GDM1 (cell line): ENCODE measurements around the gene TRPM4.
"Not testable (repeated sequence)": the region's sequence is repeated elsewhere in the genome, so short reads cannot be mapped to it uniquely, and the experiment has no call there.

ENCODE experiments used
- DNase-seq: peaks from one replicate; lab custom pipeline; 2025; lab: John Stamatoyannopoulos, UW

TRPM4 gene

DNA sequence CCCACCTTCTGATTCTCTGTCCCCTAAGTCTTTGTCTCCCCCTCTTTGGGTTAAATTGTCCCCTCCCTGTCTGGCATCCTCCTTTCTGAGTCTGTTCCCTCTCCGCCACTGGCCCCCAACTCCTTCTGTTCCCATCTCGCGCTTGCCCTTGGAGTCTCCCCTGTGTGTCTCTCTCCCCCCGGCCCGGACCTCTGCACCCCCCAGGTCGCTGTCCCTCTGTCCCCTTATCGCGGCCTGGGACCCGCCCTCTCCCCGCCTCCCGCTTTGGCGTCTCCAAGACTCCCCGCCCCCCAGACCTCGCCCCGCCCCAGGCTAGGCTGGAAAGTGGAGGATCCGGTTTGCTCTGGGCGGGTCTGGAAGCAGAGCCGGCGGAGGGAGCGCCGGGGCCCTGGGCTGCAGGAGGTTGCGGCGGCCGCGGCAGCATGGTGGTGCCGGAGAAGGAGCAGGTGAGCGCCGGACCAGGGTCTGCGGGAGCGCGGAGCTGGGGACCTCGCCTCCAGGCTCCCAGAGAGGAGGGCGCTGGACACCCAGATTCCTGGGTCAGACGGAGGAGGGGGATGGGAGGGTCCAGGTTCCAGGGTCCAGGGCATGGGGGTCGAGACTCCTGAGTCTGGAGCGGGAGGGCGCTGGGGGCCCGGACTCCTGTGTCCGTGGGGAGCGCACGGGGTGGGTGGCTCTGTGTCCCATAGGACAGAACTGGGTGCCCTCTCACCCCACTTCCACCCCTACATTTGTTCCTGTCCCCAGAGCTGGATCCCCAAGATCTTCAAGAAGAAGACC, at the start of gene TRPM4:
Gene TRPM4 (plus strand): TSS at position 348 of the 780 bp plus-strand sequence. CDS start 75 bp downstream, at position 423.
- peak; percentile 66 for DNase-seq

- no peak for DNase-seq
Measured at GRCh38 chr19:49109051-49109450, 48.5 kb upstream of the TRPM4 start.

DNA sequence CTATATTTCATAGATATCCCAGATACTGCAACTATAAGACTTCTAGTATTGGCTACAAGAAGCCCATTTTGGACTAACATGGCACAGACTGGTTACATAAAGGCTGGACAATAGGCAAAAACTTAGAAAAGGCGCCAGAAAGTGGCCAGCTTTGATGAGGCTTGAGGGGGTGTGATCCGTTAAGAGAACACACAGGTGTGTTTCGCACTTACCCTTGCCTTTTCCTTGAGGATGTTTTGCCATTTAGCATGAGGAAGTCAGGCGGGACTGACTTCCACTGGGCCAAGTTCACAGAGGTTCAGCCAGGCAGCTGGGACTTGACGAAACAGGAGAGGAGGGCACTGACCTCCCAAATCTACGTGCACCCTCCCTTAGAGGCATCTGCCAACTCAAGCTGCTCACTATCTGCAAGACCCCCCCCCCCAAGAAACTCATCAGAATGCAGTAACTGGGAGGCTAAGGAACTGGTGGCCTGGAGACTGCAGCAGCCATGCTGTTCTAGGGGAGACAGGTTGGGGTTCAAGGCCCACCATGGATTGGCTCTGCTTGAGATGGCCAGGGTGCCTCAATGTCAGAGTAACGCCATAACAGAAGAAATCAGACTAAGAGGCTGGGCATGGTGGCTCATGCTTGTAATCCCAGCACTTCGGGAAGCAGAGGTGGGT, 47.9 kb upstream of the TRPM4 start:
- DNase-seq = no peak

GRCh38 chr19:49110567-49110966, 47.0 kb upstream of the TRPM4 start:
- DNase-seq = no peak

DNA sequence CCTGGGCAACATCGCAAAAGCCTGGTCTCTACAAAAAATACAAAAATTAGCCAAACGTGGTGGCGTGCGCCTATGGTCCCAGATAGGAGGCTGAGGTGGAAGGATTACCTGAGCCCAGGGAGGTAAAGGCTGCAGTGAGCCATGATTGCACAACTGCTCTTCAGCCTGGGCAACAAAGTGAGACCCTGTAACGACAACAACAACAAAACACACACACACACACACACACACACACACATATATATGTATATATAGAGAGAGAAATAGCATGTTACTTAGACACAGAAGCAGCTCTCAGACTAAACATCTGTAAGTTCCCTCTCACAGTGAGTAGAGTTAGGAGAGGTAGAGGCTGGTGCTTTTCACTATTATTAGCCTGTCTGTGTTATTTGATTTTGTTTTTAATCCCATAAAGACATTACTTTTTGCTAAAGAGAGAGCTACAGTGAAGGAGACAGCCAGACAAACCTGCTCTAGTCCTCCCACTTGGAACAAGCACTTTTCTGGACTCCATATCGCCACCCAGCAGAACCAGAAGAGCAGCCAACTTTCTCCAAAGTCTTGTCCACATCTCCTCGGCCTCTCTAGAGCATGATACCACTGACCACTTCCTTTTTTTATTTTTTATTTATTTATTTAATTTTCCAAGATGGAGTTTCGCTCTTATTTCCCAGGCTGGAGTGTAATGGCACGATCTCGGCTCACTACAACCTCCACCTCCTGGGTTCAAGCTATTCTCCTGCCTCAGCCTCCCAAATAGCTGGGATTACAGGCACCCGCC, 46.2 kb upstream of the TRPM4 start:
- DNase-seq = no peak

- peak; percentile 72 for DNase-seq
Measured at GRCh38 chr19:49113762-49114629, 43.6 kb upstream of the TRPM4 start, which contains the start of gene LIN7B. Gene LIN7B (plus strand): TSS chr19:49114370. CDS start chr19:49114405, 35 bp downstream.

DNA sequence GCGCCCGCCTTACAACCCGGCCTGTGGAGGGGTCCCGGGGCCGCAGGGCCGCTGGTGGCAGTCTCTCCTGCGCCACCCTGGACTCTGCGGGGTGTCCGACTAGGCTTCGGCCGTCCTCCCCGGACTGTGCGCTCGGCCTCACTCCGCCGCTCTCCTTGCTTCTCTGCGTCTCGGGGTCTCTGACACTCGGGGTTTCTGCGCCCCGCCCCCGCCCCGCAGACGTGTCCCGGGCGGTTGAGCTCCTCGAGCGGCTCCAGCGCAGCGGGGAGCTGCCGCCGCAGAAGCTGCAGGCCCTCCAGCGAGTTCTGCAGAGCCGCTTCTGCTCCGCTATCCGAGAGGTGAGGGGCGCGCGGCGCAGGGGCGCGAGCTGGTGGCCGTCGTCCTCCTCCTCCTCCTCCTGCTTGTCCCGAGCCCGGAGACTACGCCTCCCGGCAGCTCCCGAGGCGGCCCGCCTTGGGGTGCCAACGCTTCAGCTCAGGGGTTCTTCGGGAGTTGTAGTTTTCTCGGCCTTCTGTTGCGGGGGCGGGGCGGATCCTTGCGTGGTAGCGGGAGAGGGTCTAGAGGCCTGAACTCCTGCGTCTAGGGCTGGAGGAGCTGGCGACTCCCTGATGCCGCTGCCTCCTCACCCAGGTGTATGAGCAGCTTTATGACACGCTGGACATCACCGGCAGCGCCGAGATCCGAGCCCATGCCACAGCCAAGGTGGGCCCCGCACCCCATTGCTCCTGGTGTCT, 42.8 kb upstream of the TRPM4 start:
- no peak for DNase-seq

- peak; percentile 13 for DNase-seq
Measured at GRCh38 chr19:49116544-49116943, 41.0 kb upstream of the TRPM4 start.

- no peak for DNase-seq
Measured at GRCh38 chr19:49117677-49118564, 39.7 kb upstream of the TRPM4 start.

DNA sequence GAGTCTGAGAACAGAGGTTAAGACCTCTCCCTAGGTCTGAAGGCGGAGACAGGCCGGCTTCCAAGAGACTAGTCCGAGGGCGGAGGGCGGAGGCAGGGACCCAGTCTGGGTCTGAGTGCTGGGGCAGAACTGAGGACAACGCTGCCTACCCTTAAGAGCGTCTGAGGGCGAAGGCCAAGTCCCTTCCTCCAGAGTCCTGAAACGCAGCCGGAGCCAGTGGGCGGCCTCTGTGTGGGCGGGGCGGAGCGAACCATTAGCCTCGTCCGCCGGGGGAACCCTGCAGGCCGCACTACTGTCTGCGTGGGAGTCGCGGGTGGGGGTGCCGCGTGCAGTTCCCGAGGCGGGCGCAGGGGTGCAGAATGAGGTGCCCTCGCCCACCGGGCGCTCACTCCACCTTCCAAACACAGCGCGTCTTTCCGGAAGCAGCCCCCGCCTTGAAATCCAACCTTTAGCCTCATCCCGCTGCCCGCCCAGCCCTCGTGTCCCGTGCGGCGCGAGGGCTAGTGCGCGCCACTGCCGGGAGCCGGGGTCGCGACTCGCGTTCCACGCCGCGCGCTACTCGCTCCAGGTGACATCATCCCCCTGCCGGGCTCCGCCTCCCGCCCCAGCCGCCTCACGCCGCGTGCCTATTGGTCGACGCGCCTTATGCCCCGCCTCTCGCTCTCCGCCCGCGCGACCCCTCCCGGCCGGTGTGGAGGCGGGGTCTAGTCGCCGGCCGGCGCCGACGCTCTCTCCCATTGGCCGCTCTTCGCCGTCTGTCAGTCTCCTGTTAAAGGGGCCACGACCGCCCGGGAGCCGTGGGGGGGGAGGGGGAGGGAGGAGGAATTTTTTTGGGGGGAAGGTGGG, 38.8 kb upstream of the TRPM4 start, which contains the start of gene C19orf73:
Gene C19orf73 (minus strand): TSS at position 579 of the 846 bp plus-strand sequence. CDS start 121 bp downstream, at position 458.
- peak; percentile 96 for DNase-seq

DNA sequence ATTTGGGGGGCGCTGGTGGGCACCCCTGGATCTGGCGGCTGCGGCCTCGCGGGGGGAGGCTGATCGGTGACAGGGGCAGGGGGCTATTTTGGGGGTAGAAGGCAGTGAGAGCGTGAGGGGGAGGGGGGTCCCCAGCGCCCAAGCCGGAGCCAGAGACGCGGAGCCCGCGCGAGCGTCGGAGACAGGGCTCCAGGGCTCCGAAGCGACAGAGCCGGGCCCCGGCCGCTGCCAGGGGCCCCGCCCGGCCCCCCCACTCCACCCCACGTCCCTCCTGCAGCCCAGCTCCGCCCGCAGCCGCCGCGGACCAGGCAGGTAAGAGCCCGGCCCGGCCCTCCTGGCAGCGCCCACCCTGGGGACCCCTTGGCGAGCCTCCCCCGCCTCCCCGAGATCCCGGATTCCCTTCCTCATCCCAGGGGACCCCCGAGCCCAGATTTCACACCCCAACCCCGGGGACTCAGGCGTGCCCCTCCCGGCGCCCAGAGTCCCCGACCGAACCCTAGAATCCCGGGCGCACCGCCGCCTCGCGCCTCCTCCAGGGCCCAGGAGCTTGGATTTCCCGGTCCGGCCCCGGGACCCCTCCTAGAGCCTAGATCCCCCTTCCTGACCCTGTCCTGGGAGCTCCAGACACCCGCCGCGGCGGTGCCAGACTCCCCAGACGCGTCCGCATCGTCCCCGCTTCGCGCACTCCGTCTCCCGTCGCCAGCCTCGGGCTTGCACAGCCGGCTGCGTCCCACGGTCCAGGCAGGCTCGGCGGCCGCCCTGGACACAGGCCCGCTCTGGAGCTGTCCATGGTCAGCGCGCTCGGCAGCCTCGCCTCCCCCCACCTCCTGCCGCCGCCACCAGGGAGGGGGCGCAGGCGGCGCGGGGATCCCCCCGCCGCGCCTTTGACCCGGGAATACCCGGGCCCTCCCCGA, 37.9 kb upstream of the TRPM4 start, which contains the start of gene PPFIA3:
Gene PPFIA3 (plus strand): TSS at position 134 of the 914 bp plus-strand sequence. CDS start 8,330 bp downstream, outside the sequence.
- DNase-seq = no peak

DNA sequence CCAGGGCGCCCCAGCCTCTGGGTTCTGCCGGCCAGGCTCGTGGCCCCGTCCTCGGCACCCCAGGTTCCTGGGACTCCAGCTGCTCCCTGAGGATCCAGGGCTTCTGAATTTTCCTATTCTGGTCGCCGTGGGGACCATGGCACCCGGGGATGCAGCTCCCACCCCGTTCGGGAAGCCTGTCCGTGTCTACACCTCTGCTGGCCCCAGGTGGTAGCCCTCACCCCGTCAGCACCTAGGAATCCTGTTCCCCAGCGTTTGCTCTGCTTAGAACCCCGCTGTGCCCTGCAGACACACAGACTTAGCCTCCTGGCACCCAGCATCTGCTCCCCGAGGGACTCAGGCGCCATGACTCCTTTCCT, 37.3 kb upstream of the TRPM4 start:
- DNase-seq = no peak

DNA sequence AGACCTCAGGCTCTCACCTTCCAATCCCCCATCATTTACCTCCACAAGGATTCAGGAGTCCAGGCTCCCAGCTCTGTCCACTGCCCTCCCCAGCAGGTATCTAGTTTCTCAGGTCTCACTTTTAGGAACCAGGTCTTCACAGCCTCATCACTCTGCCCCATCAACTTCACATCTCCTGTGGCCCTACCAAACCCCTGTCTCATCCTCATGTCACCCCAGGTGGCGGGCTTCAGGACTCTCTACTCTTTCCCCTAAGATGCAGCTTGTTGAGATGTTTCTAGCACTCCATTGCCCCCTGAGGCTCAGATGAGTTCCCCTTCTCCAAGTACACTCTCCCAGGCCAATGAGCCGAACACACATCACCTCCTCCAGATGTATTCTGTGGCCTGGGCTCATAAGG, 36.7 kb upstream of the TRPM4 start:
- DNase-seq = no peak

DNA sequence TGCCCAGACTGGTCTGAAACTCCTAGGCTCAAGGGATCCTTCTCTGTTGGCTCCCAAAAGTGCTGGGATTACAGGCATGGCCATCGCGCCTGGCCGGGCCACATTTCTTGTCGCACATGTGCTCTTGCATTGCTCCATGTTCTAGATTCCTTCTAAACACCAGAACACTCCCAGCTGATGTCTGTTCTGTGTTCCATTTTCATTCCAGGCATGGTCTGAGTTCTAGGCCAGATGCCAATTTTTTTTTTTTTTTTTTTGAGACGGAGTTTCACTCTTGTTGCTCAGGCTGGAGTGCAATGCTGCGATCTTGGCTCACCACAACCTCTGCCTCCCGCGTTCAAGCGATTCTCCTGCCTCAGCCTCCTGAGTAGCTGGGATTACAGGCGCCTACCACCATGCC, 35.8 kb upstream of the TRPM4 start:
- DNase-seq = not testable (repeated sequence)

GRCh38 chr19:49123285-49123684, 34.3 kb upstream of the TRPM4 start:
- DNase-seq = not testable (repeated sequence)

DNA sequence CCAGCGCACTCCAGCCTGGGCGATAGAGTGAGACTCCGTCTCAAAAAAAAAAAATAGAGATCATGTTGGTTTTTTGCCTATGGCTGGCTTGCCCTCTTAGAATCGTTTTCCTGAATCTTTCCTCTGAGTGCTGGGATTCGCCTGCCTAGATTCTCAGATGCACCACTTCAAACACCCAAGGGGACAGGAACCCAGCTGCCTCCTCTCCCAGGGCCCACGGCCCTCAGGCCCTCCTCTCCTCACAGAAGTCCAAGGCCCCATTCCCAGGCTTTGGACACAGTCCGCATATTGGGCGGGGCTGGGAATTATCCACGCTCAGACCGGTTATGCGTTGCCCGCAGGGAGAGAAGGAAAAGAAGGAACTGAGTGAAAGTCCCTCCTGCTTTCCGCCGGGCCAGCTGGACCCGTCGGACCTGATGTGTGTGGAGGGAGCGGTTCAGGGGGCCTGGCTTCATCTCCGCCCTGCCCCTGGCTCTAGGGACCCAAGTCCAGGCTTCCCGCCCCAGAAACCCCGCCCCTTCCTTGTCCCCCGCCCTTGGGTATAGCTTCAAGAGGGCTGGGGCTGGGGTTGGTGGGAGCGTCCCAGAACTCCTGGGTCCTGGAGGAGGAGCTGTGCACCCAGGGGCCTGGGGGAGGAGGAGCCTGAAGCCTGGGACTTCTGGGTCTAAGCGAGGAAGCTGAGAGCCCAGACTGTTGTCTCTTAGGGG, 32.4 kb upstream of the TRPM4 start:
- no peak for DNase-seq

DNA sequence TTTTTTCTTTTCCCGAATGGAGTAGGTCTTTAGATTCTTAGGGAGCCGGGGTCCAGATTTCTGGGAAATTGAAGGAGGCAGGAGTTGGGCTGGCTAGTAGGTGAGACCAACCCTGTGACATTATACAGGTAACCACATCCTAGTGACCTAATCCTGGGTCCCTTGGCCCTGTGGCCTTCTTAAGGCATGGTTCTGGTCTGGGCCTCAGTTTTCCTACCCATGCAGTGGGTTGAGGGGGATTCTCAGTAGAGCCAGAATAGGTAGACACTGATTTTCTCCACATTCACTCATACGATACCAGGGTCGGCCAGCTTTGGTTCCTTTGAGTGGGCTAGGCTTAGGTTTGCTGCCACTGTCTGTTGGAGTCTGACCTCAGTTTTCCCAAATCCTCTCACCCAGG, 31.0 kb upstream of the TRPM4 start:
- DNase-seq = no peak
